Left ventricle myocardium inferior (tissue), 1 donor: ENCODE data around the gene CRYBA4. TPM values are rescaled to one million over a fixed set of nuclear protein-coding genes. Genes with fewer than 3 reads are reported as not detected.

Experiments
- DNase-seq: peaks from one replicate; pipeline ENCODE4 v3.0.0-alpha.2; 2020
- H3K27ac ChIP-seq: fragments of 200-600 bp; replicated peaks from 2 replicates; pipeline ENCODE4 v1.8.0; 2021
- H3K27me3 ChIP-seq: fragments of 200-600 bp; 2 replicates; pipeline ENCODE4 v1.8.0; 2021; ENCODE audit warnings: low read depth
- H3K36me3 ChIP-seq: fragments of 200-600 bp; 2 replicates; pipeline ENCODE4 v1.8.0; 2021
- H3K4me1 ChIP-seq: fragments of 200-600 bp; 2 replicates; pipeline ENCODE4 v1.8.0; 2021
- H3K4me3 ChIP-seq: fragments of 200-600 bp; 2 replicates; pipeline ENCODE4 v1.8.0; 2021; ENCODE audit warnings: mild to moderate bottlenecking, moderate library complexity
- H3K9me3 ChIP-seq: fragments of 200-600 bp; replicated peaks from 2 replicates; pipeline ENCODE4 v1.8.0; 2021
- CTCF ChIP-seq: fragments of 200-600 bp; IDR thresholded peaks from 2 replicates; pipeline ENCODE4 v1.8.0; 2021; ENCODE audit warnings: antibody characterized with exemption, mild to moderate bottlenecking, borderline replicate concordance
- intact Hi-C: fragments of 100-400 bp; cut with micrococcal nuclease; formaldehyde crosslinking; loops from one replicate; pipeline ENCODE4 v1.11.0; 2022
- long read RNA-seq: library from polyadenylated mRNA; unstranded; transcript quantifications from one replicate; pipeline ENCODE4 v2.0.0, GENCODE V29; 2021
- total RNA-seq: library from RNA; stranded (reverse); fragmentation: NEBNext Ultra II Directional; extraction: Animal tissue kit (Norgen Biotek cat#: 25700); gene quantifications from one replicate; pipeline ENCODE4 v1.2.1, GENCODE V29; 2021
- donor health status: DM: no; HTN: yes; CAD: no; lungs with severe emphysema.

The CRYBA4 gene
- total RNA-seq, result not detected
- long read RNA-seq, result 0 reads

- Histone ChIP-seq H3K4me3 (no peak within 1 kb of the TSS), H3K9me3 (no peaks in the 10 kb centered on the region), H3K36me3 (no peaks in the 10 kb centered on the region), H3K27me3 (no peaks in the 10 kb centered on the region), H3K27ac (no peak within 1 kb of the TSS), H3K4me1 (peaks cover 22% of the 10 kb centered on the region)
- intact Hi-C loops, result no loop called here
- TF ChIP-seq CTCF, result no peak
- DNase-seq, result no peak
These were observed at the start of gene CRYBA4 for GRCh38 chr22:26621663-26622062. CRYBA4 (plus strand) TSS chr22:26621963; CDS start chr22:26622597, 634 bp downstream.

- Histone ChIP-seq H3K27ac (peak overlapping the region; percentile 43), H3K9me3 (no peaks in the 10 kb centered on the region), H3K4me3 (no peak overlapping the region), H3K27me3 (no peaks in the 10 kb centered on the region), H3K36me3 (no peaks in the 10 kb centered on the region), H3K4me1 (peaks cover 57% of the 10 kb centered on the region)
- DNase-seq, result peak; percentile 50
- TF ChIP-seq CTCF, result no peak
- intact Hi-C loops, result no loop called here
These were observed 48.6 kb upstream of the CRYBA4 start for GRCh38 chr22:26573026-26573662.

- no peaks in the 10 kb centered on the region for H3K27me3 ChIP-seq
- intact Hi-C loops, result no loop called here
- H3K27ac ChIP-seq, result peak overlapping the region; percentile 43
These were observed 47.6 kb upstream of the CRYBA4 start for GRCh38 chr22:26574001-26574723.

GRCh38 chr22:26576026-26576680 is 45.6 kb upstream of the CRYBA4 start:
- H3K4me1 ChIP-seq, result peaks cover 53% of the 10 kb centered on the region
- intact Hi-C loops, result no loop called here
- peak overlapping the region; percentile 23 for H3K27ac ChIP-seq
- H3K9me3 ChIP-seq, result no peaks in the 10 kb centered on the region
- H3K36me3 ChIP-seq, result no peaks in the 10 kb centered on the region
- H3K27me3 ChIP-seq, result no peaks in the 10 kb centered on the region
- DNase-seq, result no peak
- no peak for TF ChIP-seq CTCF
- H3K4me3 ChIP-seq, result no peak overlapping the region

More at GRCh38 chr22:26574001-26574723, 47.6 kb upstream of the CRYBA4 start:
- no peaks in the 10 kb centered on the region for H3K9me3 ChIP-seq
- no peaks in the 10 kb centered on the region for H3K36me3 ChIP-seq
- TF ChIP-seq CTCF, result no peak
- no peak overlapping the region for H3K4me3 ChIP-seq
- peaks cover 53% of the 10 kb centered on the region for H3K4me1 ChIP-seq
- no peak for DNase-seq

- Histone ChIP-seq H3K9me3 (no peaks in the 10 kb centered on the region), H3K4me1 (peaks cover 46% of the 10 kb centered on the region), H3K27me3 (no peaks in the 10 kb centered on the region), H3K27ac (no peak overlapping the region), H3K4me3 (no peak overlapping the region), H3K36me3 (peaks cover 3% of the 10 kb centered on the region)
- no peak for TF ChIP-seq CTCF
- intact Hi-C loops, result no loop called here
- no peak for DNase-seq
These were observed 44.7 kb upstream of the CRYBA4 start for GRCh38 chr22:26577081-26577480.
